SK-N-MC (cell line): ENCODE measurements around the gene ZDBF2.

ENCODE experiments used
- EZH2 ChIP-seq: fragments of 200-600 bp; sonication (generic); IDR thresholded peaks from one replicate; pipeline ENCODE4 v1.6.1; 2017; ENCODE audit warnings: antibody characterized with exemption
- FOXP2 ChIP-seq: optimal IDR thresholded peaks from 2 replicates; pipeline ENCODE3; 2011; ENCODE audit warnings: mild to moderate bottlenecking, moderate library complexity; ENCODE audit not compliant: insufficient read depth; ENCODE audit errors: extremely low read length, control extremely low read depth
- POLR2AphosphoS5 ChIP-seq: IDR thresholded peaks from 2 replicates; pipeline ENCODE4 v1.6.1; 2012; ENCODE audit warnings: mild to moderate bottlenecking, low read depth, low read length, borderline replicate concordance

DNA sequence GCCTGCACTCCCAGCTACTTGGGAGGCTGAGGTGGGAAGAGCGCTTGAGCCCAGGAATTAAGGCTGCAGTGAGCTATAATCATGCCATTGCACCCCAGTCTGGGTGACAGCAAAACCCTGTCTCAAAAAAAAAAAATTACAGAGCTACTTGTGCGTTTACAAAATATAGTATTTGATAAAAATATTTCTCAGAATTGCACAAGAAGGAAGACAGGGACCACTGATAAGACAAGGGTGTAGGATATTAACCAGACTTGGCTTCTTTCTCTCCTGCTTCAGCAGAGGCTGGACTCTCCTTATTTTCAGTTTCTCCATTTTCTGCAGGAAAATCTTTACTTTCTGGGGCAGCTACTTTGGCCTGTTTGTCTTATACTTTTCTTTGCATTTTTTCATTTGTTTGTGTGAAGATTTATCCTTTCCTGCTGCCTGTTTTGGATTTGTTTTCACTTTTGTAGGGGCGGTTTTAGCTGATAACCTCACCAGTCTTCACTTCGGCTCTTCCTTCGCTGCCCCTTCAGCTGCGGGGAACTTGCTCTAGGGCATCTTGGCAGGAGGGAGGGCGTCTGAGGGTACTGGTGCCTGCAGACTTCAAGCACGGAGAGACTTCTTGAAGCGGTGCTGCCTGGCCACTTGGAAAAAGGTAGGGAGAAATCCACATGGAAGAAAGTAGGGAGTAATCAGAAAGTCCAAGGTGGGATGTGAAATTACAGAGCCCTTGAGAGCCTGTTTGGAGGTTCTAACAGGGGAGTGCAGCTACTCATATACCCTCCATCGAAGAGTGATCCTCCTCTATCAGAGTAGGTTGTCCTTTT lies 14.9 kb upstream of the ZDBF2 start:
- TF ChIP-seq POLR2AphosphoS5 = no peak
- TF ChIP-seq EZH2 = no peak
- TF ChIP-seq FOXP2 = no peak
